GM19372 (cell line): ENCODE results near the gene SSC4D.

Experiments used
- ATAC-seq: cut with Tn5 transposase; IDR thresholded peaks from one replicate; pipeline ENCODE4 v1.9.1; 2021; ENCODE audit warnings: mild to moderate bottlenecking, low read depth, moderate library complexity; ENCODE audit not compliant: unreplicated experiment

SSC4D gene

DNA sequence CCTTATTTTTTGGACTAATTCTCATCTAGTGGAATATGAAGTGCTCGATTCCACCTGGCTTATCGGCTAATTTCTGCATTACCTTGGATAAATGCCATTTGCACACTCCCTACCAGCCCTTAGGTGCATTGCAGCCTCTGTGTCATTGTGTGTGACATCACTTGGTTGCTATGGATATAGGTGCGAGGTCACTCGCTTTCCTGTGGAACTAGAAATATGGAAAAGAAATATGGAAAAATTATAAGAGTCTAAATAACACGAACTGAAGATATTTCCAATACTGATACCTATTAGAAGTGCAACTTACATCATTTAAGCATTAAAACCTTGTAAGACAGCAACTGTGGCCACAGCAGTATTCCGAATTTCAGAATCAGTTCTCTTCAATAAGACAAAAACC lies 52.7 kb downstream of the SSC4D start:
- no peak for ATAC-seq

DNA sequence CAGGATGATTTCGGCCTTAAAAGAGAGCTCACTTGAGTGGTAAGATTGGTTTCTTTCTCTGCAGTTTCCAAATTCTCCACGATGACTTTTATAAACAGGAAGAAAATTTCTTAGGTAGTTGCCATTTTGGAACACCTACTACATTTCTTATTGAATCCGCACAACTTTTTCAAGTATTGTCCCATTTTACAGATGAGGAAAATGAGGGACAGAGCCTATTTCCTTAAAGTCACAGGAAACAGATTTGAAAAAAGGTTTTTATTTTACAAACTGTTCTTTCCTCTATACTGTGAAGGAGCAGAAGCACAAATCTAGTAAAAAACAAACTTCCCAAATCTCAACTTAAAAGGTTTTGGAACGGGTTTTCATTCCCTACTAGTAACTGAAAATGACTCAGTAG lies 53.4 kb downstream of the SSC4D start:
- no peak for ATAC-seq

DNA sequence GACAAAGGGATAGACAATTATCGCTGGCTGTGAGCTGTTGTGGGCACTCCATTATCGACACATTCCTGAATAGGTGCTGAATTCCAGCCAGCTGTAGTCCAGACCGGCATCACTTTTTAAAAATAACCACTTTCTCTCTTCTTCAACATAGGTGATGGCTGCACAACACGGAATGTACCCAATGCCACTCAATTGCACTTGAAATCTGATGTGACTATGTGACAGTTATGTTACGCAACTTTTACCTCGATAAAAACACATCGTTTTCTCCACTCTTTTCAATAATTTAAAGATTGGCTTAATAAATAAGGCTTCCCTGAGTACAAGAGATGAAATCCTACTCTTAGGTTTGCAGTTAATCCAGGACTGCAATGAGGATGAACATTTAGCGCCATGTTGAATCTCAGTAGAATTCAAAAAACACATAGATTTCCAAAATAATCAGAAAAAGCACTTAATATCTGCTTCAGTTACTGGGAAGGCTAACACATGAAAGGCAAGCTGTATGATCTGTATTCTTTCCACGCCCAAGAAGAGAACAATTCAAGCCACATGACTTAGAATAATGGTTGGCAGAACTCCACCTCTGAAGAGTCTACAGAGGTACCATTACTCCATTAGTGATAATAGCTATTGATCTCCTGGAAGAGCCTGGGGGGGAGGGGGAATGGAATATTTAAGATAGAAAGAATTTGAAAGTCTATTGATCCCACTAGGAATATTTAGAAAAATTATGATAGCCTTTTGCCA lies 54.3 kb downstream of the SSC4D start:
- no peak for ATAC-seq

DNA sequence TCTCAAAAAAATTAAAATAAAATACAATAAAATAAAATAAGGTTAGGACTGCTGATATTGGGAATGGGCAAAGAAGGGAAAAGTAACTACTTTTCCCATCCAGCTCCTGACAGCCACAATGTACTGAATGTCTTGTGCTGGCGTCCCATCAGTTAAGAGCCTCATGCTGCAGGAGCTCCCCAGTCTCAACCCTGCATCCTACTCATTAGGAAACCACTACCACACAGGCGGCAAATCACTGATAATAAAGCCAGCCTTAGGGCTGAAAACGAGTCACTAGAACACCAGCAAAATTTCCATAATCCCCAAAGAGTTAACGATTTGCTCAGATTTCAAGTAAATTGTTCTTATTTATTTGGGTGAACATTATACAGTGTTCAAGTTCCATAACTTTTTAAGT lies 55.0 kb downstream of the SSC4D start:
- ATAC-seq, result no peak

DNA sequence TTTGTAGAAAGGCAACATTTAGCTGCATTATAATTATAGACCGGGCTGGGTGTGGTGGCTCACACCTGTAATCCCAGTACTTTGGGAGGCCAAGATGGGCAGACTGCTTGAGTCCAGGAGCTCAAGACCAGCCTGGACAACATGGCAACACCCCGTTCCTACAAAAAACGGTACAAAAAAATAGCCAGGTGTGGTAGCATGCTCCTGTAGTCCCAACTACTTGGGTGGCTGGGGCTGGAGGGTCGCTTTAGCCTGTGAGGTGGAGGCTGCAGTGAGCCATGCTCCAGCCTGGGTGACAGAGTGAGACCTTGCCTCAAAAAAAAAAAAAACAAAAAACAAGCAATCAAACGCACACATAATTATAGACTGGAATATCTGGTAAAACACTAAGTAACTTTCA lies 55.8 kb downstream of the SSC4D start:
- no peak for ATAC-seq

DNA sequence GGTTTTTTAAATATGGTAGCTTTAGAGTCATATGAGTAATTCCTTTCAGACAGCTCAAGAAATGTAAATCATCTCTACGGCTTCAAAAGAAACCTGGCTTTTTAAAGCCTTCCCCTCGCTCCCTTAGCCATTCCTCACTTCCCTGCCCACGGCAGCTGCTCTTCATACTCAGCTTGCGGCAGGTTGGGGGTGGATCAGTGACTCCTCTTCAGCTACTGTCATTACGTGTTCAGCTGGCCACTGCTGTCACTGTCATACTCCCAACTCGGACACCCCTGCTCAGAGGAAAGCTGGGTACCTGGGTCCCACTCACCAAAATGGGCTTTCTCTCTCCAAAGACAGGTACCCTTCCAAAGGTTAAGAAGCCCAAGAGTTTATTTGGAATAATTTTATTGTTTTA lies 57.3 kb downstream of the SSC4D start:
- ATAC-seq, result no peak

DNA sequence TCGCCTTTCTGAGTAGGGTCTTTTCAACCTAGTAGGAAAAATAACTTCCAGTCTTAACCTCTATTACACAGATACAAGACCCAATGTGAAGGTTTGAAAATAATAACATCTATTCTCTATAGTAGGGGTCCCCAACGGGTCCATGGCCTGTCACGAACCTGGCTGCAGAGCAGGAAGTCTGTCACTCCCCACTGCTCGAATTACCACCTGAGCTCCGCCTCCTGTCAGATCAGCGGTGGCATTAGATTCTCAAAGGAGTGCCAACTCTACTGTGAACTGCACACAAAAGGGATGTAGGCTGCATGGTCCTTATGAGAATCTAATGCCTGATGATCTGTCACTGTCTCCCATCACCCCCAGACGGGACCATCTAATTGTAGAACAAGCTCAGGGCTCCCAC lies 58.1 kb downstream of the SSC4D start:
- ATAC-seq, result no peak

DNA sequence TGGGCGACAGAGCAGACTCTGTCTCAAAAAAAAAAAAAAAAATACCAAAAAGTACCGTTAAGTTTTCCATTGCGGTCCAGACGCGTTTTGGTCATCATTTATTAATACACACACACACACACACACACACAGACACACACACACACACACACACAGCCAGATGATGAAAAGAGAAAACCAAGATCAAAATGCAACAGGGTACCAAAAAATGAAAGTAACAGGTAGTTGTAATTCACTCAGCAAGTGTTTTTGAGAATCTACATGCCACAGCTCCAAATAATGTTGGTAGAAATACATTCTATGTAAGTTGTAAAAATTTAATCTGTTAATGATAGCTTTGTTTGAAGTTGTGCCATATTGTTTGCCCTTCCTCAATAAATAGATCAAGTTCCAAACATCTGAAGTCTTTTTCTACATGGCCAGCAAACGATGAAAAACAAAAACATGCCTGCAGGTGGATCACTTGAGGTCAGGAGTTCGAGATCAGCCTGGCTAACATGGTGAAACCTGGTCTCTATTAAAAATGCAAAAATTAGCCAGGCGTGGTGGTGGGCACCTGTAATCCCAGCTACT lies 60.1 kb downstream of the SSC4D start:
- no peak for ATAC-seq

DNA sequence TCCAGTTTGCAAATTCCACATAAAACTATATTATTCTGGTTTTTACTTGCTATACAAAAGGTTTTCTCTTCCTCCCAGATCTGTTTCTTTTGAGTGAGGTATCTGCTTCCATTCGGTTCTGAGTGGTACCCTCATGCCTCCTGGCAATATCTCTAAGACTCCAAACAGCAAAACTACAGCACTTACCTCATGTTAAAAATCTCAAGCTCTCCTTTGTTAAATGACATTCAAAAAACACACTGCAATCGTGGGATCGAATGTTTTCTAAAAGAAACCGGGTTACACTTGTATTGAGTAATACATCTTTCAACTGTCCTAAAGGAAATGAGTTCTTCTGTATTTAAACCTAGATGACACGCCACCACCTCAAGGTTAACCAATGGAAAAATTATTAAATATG lies 61.8 kb downstream of the SSC4D start:
- no peak for ATAC-seq

DNA sequence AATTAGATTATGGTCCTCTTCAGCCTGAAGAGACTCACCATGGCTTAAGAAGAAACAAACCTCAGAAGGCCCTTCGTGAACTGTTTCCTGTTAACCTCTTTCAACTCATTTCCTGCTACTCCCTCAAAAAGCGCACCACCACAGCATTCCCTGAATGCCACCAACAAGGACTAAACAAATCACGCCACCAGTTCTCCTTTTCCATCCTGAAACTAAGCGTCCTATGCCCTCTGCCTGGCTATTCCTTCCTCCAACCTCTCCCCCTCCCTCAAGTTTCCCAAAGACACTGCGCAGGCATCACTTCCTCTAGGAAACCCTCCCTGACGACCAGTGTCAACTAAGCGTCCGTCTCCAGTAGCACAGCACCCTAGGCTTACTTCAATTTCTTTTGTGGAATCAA lies 62.7 kb downstream of the SSC4D start:
- no peak for ATAC-seq

DNA sequence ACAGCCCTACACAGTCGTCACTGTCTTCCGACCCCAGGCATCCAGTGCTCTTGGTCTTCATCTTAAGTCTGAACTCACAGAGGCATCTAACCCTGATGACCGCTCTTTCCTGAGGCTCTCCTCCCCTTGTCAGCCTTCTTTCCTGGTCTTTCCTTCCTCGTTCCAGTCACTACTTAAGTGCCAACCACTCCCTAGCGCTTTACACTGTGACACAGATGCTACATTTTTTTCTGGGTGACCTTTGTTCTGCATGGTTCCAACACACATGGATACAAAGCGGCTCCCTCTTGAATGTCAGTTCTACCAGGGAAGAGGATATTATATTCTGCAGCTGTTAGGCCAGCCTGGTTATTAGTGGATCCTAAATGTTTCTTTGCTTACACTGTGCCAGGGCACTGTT lies 63.4 kb downstream of the SSC4D start:
- ATAC-seq, result no peak

DNA sequence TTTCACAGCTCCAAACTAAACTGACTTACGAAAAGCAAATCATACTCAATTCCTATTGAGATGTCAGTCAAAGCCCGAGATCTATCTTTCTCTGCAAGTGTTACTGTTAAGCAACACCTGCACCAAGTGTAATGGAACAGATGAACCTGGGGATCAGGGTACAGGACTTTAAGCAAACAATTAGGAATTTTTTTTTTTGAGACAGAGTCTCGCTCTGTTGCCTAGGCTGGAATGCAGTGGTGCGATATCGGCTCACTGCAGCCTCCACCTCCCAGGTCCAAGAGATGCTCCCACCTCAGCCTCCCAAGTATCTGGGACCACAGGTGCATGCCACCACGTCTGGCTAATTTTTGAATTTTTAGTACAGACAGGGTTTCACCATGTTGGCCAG lies 65.6 kb downstream of the SSC4D start:
- no peak for ATAC-seq

DNA sequence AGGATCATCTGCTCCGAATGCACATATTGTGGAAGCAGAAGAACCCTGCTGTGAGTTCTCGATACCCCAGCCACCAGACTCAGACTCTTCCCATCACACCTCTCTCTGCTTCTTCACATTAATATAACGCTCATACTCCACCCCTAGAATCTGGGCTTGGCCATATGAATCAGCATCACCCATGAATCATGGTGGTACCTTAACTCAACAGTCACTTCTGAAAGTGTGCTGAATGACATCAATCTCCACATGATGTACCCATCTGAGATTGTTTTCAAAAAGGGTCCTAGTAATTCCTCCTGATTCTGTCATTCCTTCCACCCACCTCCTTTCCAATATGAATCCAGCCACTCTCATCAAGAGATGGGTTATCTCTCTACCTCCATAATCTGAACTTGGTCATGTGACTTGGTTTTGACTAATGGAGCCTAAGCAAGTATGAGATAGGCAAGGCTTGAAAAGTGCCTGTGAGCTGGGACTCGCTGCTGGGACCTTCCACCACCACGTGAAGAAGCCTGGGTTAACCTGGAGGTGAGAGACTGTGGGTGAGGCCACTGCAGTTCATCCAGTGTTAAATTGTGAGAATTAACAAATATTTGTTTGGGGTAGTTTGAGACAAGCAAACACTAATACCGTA lies 66.1 kb downstream of the SSC4D start:
- ATAC-seq, result no peak

DNA sequence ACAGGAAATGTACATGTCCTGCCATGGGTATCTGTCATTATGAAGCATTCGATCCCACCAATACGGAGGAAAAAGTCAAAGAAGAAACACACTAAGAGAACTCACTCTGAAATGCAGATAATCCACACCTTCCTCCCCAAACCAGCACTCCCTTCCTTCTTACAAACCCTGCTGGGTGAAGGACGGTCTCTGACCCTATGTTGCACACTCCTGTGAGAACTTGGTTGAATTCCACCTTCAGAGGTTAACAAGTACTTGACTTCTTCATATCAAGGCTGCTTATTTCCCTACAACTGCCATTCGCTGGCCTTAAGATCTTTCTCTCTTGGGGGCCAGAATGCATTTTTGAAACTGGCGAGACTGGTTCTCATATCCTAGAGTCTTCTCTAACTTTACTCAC lies 67.3 kb downstream of the SSC4D start:
- ATAC-seq, result no peak

DNA sequence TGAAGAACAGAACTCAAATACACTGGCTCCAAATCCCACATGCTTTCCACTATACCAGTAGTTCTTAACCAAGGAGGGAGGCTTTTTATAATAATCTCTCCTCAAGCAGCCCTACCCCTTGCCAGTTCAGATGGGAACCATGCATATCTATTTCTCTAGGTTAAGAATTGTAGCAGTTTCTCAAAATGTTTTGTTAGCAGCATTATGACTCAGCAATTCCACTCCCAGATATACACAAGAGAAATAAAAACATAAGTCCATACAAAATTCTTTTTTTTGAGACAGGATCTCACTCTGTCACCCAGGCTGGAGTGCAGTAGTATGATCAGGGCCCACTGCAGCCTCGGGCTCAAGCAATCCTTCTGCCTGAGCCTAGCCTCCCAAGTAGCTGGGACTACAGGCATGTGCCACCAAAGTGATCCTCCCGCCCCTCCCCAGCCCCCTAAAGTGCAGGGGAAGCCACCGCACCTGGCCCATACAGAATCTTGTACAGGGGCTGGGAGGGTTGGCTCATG lies 68.8 kb downstream of the SSC4D start:
- no peak for ATAC-seq
